Activated gamma-delta T cell treated with anti-CD3 and anti-CD28 coated beads, Interleukin-2, amount 50 U/mL, for 16 hours (primary cell): ENCODE measurements around the gene WSCD1.

Experiments used
- DNase-seq: peaks from one replicate; pipeline ENCODE4 v3.0.0-alpha.2; 2020; ENCODE audit warnings: low read depth

WSCD1 gene

DNA sequence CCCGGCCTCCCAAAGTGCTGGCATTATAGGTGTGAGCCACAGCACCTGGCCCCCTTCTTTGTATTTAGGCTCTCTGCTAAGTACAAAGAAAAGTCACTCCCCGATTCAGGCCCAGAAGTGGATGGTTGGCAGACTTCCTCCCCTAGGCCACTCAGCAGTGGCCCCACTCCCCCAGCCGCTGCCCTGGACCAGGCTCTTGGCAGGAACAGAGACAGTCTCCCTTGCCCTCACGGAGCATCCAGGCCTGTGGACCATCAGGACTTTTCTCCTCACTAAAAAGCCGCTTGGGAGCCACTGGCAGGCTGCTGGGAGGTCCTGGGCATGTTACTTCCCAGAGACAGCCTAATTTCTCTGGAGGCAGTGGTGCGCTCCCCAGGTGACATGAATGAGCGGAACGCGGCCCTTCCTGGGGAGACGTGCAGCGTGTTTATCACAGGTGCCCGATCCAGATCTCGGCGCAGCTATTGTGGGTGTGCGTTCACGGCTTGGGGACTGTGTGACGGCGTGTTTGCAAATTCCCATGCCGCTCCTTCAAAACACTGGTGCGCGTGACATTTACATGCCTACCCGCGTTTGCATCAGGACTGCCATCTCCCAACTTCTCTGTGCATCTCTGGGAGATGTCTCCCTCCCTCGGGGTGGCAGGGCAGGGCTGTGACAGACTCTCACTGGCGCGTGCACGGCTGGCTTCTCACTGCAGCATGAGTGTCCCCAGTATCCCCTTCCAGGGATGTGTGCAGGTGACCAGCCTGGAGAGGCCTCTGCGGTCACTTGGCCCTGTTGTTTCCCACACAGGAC is 16.6 kb downstream of the WSCD1 start:
- DNase-seq, result no peak

GRCh38 chr17:6088141-6088540 is 18.0 kb downstream of the WSCD1 start:
- DNase-seq, result no peak

- no peak for DNase-seq
These were observed 20.1 kb downstream of the WSCD1 start for GRCh38 chr17:6090253-6090652.

- no peak for DNase-seq
These were observed 22.2 kb downstream of the WSCD1 start for GRCh38 chr17:6092182-6092902.

- no peak for DNase-seq
These were observed 22.8 kb downstream of the WSCD1 start for GRCh38 chr17:6092903-6093468.

DNA sequence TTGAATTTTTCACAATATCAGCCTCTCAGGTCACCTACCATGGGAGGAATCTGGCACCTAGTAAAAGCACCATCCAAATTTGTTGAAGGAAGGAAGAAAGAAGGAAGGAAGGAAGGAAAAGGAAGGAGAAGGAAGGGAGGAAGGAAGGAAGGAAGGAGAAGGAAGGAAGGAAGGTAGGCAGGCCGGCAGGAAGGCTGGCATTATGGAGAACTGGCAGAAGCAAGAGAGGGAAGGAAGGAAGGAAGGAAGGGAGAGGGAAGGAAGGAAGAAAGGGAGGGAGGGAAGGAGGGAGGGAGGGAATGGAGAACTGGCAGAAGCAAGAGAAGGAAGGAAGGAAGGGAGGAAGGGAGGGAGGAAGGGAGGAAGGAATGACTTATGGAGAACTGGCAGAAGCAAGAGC is 24.3 kb downstream of the WSCD1 start:
- DNase-seq, result no peak

DNA sequence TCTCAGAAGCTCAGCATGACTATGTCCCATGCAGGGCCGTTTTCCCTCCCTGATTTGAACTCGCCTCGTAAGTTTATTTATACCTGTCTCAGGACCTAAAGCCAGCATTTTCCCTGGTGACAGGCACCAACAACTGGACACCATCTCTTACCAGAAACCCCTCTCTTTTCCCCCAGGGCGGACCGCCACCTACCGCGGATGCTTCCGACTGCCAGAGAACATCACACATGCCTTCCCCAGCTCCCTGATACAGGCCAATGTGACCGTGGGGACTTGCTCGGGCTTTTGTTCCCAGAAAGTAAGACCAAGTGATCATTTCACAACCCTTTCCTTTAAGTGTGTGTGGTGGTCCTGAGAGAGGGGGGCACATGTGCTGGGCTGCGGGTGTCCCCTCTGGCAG is 24.7 kb downstream of the WSCD1 start:
- no peak for DNase-seq

GRCh38 chr17:6095501-6095900 is 25.3 kb downstream of the WSCD1 start:
- no peak for DNase-seq

DNA sequence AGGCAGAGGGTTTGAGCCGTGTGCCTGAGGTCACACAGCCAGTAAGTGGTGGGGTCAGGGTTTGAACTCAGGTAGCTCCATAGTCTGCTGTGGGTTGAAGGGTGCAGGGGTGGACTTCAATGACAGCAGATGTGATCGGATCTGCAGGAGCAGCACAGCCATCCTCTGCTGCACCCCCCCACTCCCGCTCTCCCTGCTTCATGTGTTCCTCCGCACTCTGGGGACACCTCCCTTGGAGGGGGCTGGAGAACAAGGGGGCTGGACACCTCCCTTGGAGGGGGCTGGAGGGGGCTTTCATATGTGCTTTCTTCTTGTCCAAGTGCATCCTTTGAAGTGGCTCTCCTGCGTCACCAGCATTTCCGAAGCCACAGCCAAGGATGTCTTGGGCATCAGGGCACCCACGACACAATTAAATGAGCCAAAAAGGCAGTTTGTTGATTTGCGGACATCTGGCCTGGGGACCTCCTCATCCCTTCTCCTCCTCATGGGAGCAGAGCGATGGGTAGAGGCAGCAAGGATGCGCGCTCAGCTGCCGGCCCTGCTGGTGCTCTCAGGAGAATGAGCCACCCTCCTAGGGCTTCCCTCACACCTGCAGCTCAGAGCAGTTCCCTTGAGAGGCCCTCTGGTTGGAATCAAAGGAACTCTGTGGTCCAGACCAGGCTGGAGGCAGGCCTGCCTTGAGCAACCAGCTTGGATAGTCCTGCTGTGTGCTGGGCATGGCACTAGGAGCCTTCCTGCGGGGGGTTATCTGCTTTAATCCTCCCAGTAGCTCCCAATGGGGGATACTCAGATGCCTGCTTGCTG is 26.2 kb downstream of the WSCD1 start:
- DNase-seq, result no peak

DNA sequence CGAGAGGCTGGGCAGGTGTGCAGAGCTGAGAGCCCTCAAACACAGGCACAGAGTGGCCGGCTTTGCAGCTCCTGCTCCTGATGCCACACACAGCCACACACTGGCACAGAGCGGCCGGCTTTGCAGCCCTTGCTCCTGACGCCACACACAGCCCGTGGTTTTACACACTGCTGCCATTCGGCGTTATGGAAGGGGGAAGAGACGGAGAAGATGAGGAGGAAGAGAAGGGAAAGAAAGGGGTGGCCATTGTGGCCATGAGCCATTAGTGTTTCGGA is 26.8 kb downstream of the WSCD1 start:
- no peak for DNase-seq

DNA sequence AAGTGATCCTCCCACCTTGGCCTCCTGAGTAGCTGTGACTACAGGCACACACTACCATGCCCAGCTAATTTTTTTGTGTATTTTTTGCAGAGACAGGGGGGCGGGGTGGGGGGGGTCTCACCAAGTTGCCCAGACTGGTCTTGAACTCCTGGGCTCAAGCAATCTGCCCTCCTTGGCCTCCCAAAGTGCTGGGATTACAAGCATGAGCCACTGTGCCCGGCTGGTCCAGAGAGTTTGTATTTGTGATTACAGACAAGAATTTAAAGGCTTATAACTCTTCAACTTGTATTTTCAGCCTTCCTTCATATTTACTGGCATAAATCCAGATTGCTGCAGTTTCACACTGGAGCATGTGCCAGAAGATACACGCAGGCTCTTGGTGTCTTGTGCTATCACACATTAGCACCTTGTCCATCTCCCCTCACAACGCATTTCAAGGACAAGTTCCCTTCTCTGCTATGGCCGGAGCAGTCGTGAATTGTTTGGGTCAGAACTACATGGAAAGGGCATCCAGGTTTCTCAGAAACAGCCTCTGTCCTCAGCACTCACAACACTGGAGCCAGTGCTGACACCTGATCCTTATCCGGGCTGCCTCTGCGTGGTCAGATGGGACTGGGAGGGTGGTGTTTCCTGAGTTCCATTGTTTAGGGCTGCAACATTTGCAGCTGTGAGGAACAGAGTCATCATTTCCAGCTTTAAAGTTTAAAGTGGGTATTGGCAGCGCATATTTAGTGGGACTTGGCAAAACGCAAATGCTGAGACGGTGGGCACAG is 28.1 kb downstream of the WSCD1 start:
- DNase-seq, result no peak

GRCh38 chr17:6098823-6099180 is 28.6 kb downstream of the WSCD1 start:
- no peak for DNase-seq

DNA sequence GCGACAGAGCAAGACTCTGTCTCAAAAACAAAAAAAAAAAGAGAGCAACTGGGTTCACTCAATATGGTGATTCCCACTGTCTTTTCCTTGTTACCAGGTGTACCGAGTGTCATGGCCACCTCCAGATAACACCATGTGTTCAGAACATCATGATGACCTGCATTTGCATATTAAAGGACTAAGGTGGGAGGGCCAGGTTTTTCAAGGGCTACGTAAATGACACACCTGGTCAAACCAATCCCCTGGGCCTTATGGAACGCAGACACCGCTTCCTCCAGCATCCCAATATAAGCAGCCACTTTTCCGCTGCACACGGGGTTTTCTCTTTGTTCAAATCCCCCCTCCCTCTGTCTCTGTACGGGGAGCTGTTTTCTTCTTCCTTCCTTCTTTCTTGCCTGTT is 29.3 kb downstream of the WSCD1 start:
- no peak for DNase-seq

DNA sequence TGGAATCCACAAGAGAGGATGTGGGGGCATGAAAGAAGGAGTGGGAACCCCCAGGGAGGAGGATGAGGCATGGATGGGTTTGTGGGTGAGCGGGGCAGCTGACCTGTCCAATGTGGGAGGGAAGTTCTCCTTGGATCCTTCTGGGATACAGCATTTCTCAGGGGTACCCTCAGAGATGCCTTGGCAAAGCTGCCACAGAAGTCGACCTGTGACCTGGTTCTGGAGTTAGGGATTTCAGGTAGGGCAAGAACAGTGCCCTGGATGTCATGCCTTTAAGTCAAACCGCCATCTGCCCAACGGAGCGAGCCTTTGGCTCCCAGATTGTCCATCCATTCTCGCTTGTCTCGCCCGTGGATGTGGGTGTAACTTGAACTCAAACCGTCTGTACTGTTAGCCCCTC is 30.0 kb downstream of the WSCD1 start:
- no peak for DNase-seq

DNA sequence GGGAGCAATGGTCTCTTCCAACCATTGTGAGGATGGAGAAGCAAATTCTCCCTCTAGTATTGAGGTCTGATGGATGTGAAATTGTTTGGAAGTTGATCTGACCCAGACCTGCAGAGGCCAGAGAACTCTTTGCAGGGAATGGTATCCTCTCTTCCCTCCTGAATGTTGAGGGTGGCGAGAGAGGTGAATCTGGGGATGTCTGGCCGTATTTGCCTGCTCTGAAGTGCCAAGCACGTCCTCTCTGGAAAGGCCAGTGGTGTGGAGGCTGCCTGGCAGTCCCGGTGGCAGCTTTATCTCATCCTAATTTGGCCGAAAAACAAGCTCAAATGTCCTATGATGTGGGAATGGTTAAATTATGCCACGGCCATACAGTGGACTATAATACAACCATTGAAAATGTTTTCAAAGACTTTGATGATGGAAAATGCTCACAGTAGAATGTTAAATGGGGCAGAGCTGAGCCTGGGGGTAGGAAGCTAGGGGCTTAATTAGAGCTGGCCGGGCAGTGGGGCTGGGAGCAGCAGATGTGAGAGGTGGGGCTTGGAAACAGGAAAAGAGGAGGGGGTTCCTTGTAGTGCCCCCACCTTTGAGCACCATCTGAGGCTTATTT is 30.8 kb downstream of the WSCD1 start:
- no peak for DNase-seq

- DNase-seq, result no peak
These were observed 31.5 kb downstream of the WSCD1 start for GRCh38 chr17:6101706-6102105.

DNA sequence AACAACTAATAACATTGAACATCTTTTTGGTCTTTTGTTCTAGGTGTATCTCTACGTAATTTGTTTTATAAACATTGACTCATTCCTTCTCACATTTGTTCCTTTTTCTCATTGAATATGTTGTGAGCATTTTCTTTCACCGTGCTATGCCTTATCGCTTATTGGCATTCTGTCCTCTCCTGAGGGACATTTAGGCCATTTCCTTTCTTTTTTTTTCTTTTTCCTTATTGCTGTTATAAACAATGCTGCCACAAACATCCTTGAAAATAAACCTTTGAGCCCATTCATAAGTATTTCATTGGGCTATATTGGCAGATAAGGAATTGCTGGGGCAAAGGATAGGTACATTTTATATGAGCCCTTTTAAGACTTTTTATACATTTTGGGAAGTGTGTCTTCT is 32.4 kb downstream of the WSCD1 start:
- DNase-seq, result no peak

DNA sequence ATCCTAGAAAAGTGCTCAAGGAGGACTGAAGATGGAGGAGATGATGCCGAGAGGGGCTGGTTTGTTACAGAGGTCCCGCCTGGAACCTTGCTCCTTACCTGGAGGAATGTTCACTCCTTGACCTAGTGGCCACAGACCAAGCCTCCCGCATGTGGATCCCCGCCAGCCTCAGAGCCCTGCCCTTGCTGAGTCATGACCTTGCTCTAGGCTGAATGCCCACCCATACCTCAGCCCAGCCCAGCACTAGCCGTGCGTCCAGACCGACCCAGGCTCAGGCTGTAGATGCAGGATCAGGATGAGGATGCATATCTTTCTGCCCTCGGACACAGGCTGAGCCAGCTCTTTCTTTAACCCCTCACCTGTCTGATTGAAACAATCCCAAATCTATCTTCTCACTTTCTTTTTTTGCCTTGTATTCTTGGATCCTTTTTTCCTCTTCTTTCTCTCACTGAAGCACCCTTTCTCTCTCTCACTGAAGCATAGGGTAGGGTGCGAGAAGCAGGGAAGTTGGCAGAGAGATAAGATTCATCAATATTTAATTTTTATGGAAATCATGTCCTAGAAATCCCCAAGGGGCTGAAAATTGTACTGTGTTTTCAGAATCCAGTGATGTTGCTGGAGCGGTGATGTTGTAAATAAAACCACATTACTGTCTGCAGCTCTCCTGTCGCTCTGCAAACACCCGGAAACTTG is 34.9 kb downstream of the WSCD1 start:
- no peak for DNase-seq

DNA sequence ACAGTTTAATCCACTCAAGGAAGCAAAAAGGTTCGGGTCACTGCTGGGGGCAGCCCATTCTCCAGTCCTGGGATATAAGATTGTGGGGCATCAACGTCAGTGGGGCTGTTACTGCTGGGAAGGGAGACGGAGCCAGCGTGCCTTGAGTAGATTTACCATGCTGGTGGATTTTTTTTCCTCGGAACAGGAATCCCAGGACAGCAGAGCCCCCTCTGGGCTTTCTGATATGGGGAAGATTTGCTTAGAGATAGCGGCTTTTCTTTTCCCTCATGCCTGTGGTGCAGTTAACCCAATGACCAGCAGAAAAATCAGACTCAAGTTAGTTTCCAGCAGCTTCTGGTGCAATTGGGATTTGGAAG is 35.4 kb downstream of the WSCD1 start:
- no peak for DNase-seq

DNA sequence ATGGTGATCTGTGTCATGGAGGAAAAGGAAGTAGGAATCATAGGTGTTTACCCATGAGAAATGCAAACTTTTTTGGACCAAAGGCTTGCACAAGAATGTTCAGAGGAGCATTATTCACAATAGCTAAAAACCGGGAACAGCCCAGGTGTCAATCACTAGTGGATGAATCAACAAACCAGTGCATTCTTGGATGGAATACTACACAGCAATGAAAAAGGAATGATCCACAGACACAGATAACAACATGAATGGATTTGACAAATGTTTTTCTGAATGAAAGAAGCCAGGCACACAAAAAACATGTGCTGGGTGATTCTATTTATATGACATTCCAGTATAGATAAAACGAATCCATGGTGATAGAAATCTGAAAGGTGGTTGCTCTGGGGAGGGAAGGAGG is 36.0 kb downstream of the WSCD1 start:
- no peak for DNase-seq

GRCh38 chr17:6107791-6108190 is 37.6 kb downstream of the WSCD1 start:
- DNase-seq, result no peak
